ENCODE results near the gene TXNL4A. TPM values are rescaled to one million over a fixed set of nuclear protein-coding genes. Genes with fewer than 3 reads are reported as not detected.

Gene TXNL4A
- total and polyA plus RNA-seq, 12 donors, result 63.3 to 144 (median 91.6) TPM

DNA sequence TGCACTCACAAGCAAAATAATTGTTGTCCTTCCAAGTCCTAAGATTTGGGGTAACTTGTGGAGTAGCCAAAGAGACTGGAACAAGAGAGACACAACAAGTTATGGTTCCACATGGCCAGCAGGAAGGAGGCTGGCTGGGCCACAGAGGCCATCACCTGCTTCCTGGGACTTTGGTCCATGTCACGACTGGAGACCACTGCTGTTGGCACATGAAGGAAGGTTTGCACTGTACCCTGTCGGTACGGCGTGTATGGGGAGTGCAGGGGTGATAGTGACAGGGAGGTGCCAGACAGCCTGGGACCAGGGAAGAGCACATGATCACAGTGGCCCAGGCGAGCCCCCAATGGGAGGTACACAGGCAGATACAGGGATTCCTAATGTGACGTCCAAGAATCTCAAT is 52.4 kb downstream of the TXNL4A start:
- peak overlapping the region in 1 of 10 donors; percentile 77 for H3K27ac ChIP-seq
- DNase-seq (no peak), ATAC-seq (no peak)
- 97 to 98% methylated on average over 6 of the region's 6 CpGs for WGBS, 2 donors
- no peaks in the 10 kb centered on the region for H3K27me3 ChIP-seq
- peaks cover 0 to 48% (median 20%) of the 10 kb centered on the region in 11 donors for H3K9me3 ChIP-seq
- H3K36me3 ChIP-seq, result peaks cover 0 to 88% (median 3%) of the 10 kb centered on the region in 9 donors
- H3K4me1 ChIP-seq, result peaks cover 6 to 34% (median 18%) of the 10 kb centered on the region in 9 donors
- intact Hi-C loops (cut with DNase I), result loop anchor here in 1 of 10 donors (10.0 kb wide), 1 partner anchor 99 kb away; the partner anchor contains the start of gene RBFA
- no peak overlapping the region for H3K4me3 ChIP-seq
- TF ChIP-seq, protein P1, sequence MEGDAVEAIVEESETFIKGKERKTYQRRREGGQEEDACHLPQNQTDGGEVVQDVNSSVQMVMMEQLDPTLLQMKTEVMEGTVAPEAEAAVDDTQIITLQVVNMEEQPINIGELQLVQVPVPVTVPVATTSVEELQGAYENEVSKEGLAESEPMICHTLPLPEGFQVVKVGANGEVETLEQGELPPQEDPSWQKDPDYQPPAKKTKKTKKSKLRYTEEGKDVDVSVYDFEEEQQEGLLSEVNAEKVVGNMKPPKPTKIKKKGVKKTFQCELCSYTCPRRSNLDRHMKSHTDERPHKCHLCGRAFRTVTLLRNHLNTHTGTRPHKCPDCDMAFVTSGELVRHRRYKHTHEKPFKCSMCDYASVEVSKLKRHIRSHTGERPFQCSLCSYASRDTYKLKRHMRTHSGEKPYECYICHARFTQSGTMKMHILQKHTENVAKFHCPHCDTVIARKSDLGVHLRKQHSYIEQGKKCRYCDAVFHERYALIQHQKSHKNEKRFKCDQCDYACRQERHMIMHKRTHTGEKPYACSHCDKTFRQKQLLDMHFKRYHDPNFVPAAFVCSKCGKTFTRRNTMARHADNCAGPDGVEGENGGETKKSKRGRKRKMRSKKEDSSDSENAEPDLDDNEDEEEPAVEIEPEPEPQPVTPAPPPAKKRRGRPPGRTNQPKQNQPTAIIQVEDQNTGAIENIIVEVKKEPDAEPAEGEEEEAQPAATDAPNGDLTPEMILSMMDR (IDR thresholded peaks at IDR 0.05), result no peak

GRCh38 chr18:79935499-79935898 is 52.9 kb downstream of the TXNL4A start:
- peak overlapping the region in 1 of 10 donors; percentile 77 for H3K27ac ChIP-seq
- H3K27me3 ChIP-seq, result no peaks in the 10 kb centered on the region
- H3K9me3 ChIP-seq, result peaks cover 0 to 52% (median 24%) of the 10 kb centered on the region in 11 donors
- TF ChIP-seq, protein P1 (IDR thresholded peaks at IDR 0.05), result no peak
- intact Hi-C loops (cut with DNase I), result loop anchor here in 1 of 10 donors (10.0 kb wide), 1 partner anchor 99 kb away; the partner anchor contains the start of gene RBFA
- no peak overlapping the region for H3K4me3 ChIP-seq
- WGBS, 2 donors, result 96 to 100% methylated on average over 3 of the region's 3 CpGs
- peaks cover 6 to 32% (median 18%) of the 10 kb centered on the region in 9 donors for H3K4me1 ChIP-seq
- no peak for ATAC-seq
- H3K36me3 ChIP-seq, result peaks cover 0 to 88% (median 1%) of the 10 kb centered on the region in 9 donors
- DNase-seq, result no peak

GRCh38 chr18:79935098-79935480 is 53.3 kb downstream of the TXNL4A start:
- peaks cover 0 to 88% (median 3%) of the 10 kb centered on the region in 9 donors for H3K36me3 ChIP-seq
- intact Hi-C loops (cut with DNase I), result loop anchor here in 1 of 10 donors (10.0 kb wide), 1 partner anchor 100 kb away; the partner anchor contains the start of gene RBFA

DNA sequence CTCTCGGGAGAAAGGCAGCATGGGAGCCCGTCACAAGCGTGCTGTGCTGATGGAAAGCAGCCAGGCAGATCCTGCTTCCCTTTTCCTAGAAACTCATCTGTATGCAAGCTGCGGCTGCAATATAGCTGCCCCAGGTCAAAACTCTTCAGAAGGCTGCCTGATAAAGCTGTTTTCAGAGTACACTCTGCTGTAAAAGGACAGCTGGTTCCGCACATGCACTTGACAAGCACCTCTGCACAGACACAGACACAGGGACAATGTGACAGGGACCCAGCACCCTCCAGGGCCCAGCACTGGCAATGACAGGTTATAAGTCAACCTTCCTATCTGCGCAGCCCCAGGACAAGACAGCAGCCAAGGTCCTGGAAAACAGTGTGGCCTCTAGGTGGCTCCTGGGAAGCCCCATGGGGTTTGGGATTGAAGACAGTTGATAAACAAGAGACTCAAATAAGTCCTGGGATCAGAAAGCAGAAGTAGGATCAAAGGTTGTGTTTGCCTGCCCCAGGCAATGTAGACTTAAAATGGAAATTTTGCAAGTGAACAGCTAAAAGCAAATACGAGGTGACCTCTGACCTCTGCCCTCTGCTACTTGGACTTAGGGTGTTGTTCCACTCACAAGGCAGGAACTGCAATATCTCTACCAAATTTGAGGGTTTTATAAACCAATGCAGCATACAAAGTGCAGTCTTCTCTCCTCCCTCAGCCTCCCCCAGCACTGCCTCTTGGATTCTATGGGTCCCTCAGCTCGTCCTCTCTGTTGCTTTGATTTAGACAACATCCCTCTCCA is 53.9 kb downstream of the TXNL4A start:
- Histone ChIP-seq H3K36me3 (peaks cover 0 to 88% (median 7%) of the 10 kb centered on the region in 9 donors), H3K9me3 (peaks cover 0 to 62% (median 34%) of the 10 kb centered on the region in 11 donors), H3K4me1 (peaks cover 6 to 32% (median 18%) of the 10 kb centered on the region in 9 donors), H3K4me3 (peak overlapping the region in 1 of 10 donors; percentile 17), H3K27me3 (no peaks in the 10 kb centered on the region), H3K27ac (peak overlapping the region in 8 of 10 donors; percentile 3 to 77 (median 38))
- WGBS, 2 donors, result 47 to 53% methylated on average over 8 of the region's 8 CpGs
- intact Hi-C loops (cut with DNase I), result loop anchor here in 1 of 10 donors (10.0 kb wide), 1 partner anchor 100 kb away; the partner anchor contains the start of gene RBFA
- TF ChIP-seq, protein P1 (IDR thresholded peaks at IDR 0.05), result peak in 6 of 9 donors; percentile 10 to 45 (median 30)
- ATAC-seq (peak; percentile 86 to 99 (median 92)), DNase-seq (peak in 1 of 2 donors; percentile 46)

More at GRCh38 chr18:79935098-79935480, 53.3 kb downstream of the TXNL4A start:
- DNase-seq (no peak), ATAC-seq (no peak)
- H3K9me3 ChIP-seq, result peaks cover 0 to 56% (median 29%) of the 10 kb centered on the region in 11 donors
- no peak overlapping the region for H3K4me3 ChIP-seq
- TF ChIP-seq, protein P1 (IDR thresholded peaks at IDR 0.05), result no peak
- 88 to 89% methylated on average over 5 of the region's 5 CpGs for WGBS, 2 donors
- H3K27ac ChIP-seq, result peak overlapping the region in 5 of 10 donors; percentile 3 to 77 (median 41)
- H3K27me3 ChIP-seq, result no peaks in the 10 kb centered on the region
- peaks cover 6 to 32% (median 18%) of the 10 kb centered on the region in 9 donors for H3K4me1 ChIP-seq

Measured in heart right ventricle (tissue), 16 donors.